GM20000 (cell line): Measurements from ENCODE around the gene TRAPPC3.

Experiments used
- DNase-seq: peaks from one replicate; pipeline ENCODE4 v3.0.0; 2012; ENCODE audit warnings: low spot score
- CTCF ChIP-seq: IDR thresholded peaks from 2 replicates; pipeline ENCODE4 v1.5.1; 2012; ENCODE audit warnings: mild to moderate bottlenecking, control low read depth; ENCODE audit errors: extremely low read depth, missing control alignments

TRAPPC3 gene

DNA sequence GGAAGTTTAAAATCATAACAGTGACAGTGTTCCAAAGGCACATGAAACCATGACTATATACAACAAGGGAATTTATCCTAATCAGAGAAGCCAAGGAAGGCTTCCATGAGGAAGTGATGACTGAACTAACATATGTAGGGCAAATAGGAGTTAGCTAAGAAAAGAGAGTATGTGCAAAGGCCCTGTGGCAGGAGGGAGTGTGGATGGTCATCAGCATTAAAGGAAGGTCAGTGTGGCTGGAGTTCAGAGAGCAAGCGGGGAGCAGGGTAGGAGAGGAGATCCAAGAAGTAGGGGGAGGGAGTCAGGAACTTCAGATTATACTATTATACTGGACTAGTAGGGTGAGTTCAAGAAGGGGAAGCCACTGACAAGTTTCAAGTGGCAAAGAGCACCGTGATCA lies 15.1 kb upstream of the TRAPPC3 start:
- DNase-seq: no peak
- no peak for TF ChIP-seq CTCF

GRCh38 chr1:36163426-36163825 lies 14.1 kb upstream of the TRAPPC3 start:
- no peak for DNase-seq
- TF ChIP-seq CTCF: no peak

GRCh38 chr1:36162680-36163239 lies 13.5 kb upstream of the TRAPPC3 start:
- no peak for DNase-seq
- TF ChIP-seq CTCF: no peak

DNA sequence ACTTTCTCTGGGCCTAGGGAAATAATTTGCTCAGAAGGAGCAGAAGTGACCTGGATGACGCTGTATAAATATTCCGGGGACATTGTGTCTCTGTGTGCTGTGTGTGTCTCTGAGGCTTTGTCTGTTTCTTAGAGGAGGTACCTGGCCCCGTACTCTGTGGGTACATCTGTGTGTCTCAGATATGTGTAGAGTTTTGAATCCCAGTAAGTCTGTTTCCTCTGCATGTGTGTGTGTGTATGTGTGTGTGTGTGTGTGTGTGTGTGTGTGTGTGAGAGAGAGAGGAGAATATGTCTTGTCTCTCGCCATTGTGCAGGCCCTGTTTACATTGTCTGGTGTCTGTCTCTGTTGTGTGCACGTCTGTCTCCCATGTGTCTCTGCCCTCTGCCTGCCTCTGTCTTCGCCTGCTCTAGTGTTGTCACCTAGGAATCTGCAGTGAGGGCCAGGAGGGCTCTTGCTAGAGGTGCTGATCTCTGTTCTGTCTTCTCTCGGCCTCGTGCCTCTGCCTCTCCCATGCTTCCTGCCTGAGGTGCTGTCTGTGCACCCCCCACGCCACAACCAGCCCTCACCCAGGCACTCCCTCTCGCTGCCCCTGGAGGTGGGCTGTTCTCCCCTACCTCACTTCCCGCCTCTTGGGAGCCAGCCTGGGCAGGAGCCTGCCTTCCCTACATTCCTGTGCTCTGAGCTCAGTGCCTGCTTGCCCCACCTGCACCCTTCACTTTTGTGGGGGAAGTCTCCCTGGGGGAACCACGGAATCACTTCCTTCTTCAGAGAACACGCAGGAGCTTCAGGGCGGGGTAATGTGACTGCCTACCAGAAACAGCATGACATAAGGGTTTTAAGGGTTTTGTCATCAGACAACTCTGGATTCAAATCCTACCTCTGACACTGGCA lies 12.6 kb upstream of the TRAPPC3 start:
- DNase-seq: peak; percentile 73
- TF ChIP-seq CTCF: no peak

DNA sequence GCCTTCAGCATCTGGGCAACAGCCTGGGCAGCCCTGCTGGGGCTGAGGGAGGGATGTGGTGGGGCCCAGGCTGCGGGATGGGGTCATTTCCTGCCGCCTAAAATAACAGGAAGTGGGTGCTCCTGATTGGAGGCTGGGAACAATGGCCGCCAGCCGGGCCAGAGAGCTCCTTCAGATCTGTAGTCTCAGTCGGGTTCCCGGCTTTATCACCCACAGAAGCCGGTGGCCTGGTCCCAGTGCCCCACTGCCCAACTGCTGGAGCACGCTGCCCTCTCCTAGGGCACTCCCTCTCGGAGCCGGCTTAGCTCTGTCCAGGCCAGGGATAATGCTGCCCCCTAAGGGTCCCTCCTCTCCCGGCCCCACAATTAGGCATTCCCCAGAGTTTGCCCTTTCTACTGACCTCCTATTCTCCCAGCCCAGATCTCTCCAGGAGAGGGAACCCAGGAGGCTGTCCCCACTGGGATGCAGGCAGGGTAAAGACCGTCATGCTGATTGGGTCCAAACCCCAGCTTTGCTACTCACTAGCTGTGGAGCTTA lies 11.7 kb upstream of the TRAPPC3 start:
- peak; percentile 75 for DNase-seq
- TF ChIP-seq CTCF: peak; percentile 40

GRCh38 chr1:36160388-36160948 lies 11.2 kb upstream of the TRAPPC3 start:
- DNase-seq: no peak
- no peak for TF ChIP-seq CTCF
